OCI-LY3 (cell line): ENCODE results near the gene KCNAB3.

ENCODE experiments used
- H2AFZ ChIP-seq: fragments of 200-600, 300-600 bp; shearing (Covaris generic); 2 replicates; pipeline ENCODE4 v1.6.0; 2014; ENCODE audit warnings: antibody characterized with exemption, low read depth, low read length
- H3K27ac ChIP-seq: fragments of 200-600, 300-600 bp; sonication (generic); 2 replicates; pipeline ENCODE4 v1.5.1; 2014; ENCODE audit warnings: mild to moderate bottlenecking, low read length, moderate library complexity, mixed read lengths
- H3K27me3 ChIP-seq: fragments of 200-600, 300-600 bp; sonication (generic); 2 replicates; pipeline ENCODE4 v1.6.1; 2014; ENCODE audit warnings: low read depth, low read length, mixed read lengths
- H3K36me3 ChIP-seq: fragments of 200-600, 300-600 bp; sonication (generic); replicated peaks from 2 replicates; pipeline ENCODE3; 2014; ENCODE audit warnings: low read depth, low read length, mixed read lengths
- H3K4me1 ChIP-seq: fragments of 300-600, 200-600 bp; sonication (generic); 2 replicates; pipeline ENCODE4 v1.6.1; 2014; ENCODE audit warnings: low read length, mixed read lengths
- H3K4me2 ChIP-seq: fragments of 200-600, 300-600 bp; sonication (generic); 2 replicates; pipeline ENCODE4 v1.6.1; 2014; ENCODE audit warnings: low read length, mixed read lengths
- H3K4me3 ChIP-seq: fragments of 300-600, 200-600 bp; sonication (generic); 2 replicates; pipeline ENCODE4 v1.5.1; 2014; ENCODE audit warnings: antibody characterized with exemption, mild to moderate bottlenecking, low read length, moderate library complexity
- H3K79me2 ChIP-seq: fragments of 300-600, 200-600 bp; shearing (Covaris generic); 2 replicates; pipeline ENCODE4 v1.6.1; 2014; ENCODE audit warnings: mild to moderate bottlenecking, low read length, mixed read lengths
- H3K9ac ChIP-seq: fragments of 300-600, 200-600 bp; shearing (Covaris generic); 2 replicates; pipeline ENCODE4 v1.6.0; 2014; ENCODE audit warnings: mild to moderate bottlenecking, low read length, moderate library complexity
- H3K9me3 ChIP-seq: fragments of 200-600, 300-600 bp; shearing (Covaris generic); 2 replicates; pipeline ENCODE4 v1.6.1; 2014; ENCODE audit warnings: low read length, mixed read lengths; ENCODE audit not compliant: insufficient read depth
- H4K20me1 ChIP-seq: fragments of 200-600, 300-600 bp; sonication (generic); 2 replicates; pipeline ENCODE4 v1.6.1; 2016; ENCODE audit warnings: low read length, mixed read lengths; ENCODE audit not compliant: insufficient read depth
- EZH2phosphoT487 ChIP-seq: fragments of 200-600 bp; shearing (Covaris generic); IDR thresholded peaks from 2 replicates; pipeline ENCODE4 v1.6.1; 2018; ENCODE audit warnings: antibody characterized with exemption, mixed run types, low read depth
- TF ChIP-seq, protein P1 (sequence below): fragments of 200-600, 300-600 bp; sonication (generic); IDR thresholded peaks from 2 replicates; pipeline ENCODE4 v1.5.1; 2014; ENCODE audit warnings: antibody characterized with exemption, low read length, low read depth

The KCNAB3 gene

DNA sequence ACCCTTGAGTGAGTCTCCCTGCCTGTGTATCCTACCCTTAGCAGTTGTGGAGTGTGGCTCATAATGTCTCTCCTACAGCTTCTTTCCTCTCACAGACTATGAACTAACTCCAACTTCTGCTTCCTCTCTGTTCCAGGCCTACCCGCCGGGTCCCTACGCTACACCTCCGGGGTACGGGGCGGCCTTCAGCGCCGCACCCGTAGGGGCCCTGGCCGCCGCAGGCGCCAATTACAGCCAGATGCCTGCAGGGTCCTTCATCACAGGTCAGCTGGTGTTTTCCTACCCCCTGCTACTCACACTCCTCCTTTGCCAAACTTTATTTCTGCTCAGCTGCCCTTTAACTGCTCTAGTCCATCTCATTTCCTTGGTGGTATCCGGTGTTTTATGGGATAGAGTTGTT lies 18.9 kb downstream of the KCNAB3 start:
- peaks cover 7% of the 10 kb centered on the region; the same call in 1 of the 2 replicates for H3K4me1 ChIP-seq
- H3K9ac ChIP-seq: no peak overlapping the region
- no peak overlapping the region for H3K27ac ChIP-seq
- H3K4me3 ChIP-seq: no peak overlapping the region
- no peaks in the 10 kb centered on the region for H3K27me3 ChIP-seq
- H3K9me3 ChIP-seq: no peaks in the 10 kb centered on the region
- no peak overlapping the region for H2AFZ ChIP-seq
- H4K20me1 ChIP-seq: no peaks in the 10 kb centered on the region
- TF ChIP-seq EZH2phosphoT487: no peak
- TF ChIP-seq, protein P1, sequence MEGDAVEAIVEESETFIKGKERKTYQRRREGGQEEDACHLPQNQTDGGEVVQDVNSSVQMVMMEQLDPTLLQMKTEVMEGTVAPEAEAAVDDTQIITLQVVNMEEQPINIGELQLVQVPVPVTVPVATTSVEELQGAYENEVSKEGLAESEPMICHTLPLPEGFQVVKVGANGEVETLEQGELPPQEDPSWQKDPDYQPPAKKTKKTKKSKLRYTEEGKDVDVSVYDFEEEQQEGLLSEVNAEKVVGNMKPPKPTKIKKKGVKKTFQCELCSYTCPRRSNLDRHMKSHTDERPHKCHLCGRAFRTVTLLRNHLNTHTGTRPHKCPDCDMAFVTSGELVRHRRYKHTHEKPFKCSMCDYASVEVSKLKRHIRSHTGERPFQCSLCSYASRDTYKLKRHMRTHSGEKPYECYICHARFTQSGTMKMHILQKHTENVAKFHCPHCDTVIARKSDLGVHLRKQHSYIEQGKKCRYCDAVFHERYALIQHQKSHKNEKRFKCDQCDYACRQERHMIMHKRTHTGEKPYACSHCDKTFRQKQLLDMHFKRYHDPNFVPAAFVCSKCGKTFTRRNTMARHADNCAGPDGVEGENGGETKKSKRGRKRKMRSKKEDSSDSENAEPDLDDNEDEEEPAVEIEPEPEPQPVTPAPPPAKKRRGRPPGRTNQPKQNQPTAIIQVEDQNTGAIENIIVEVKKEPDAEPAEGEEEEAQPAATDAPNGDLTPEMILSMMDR: no peak
- H3K4me2 ChIP-seq: no peak overlapping the region
- peaks cover 2% of the 10 kb centered on the region for H3K36me3 ChIP-seq
- H3K79me2 ChIP-seq: no peaks in the 10 kb centered on the region

DNA sequence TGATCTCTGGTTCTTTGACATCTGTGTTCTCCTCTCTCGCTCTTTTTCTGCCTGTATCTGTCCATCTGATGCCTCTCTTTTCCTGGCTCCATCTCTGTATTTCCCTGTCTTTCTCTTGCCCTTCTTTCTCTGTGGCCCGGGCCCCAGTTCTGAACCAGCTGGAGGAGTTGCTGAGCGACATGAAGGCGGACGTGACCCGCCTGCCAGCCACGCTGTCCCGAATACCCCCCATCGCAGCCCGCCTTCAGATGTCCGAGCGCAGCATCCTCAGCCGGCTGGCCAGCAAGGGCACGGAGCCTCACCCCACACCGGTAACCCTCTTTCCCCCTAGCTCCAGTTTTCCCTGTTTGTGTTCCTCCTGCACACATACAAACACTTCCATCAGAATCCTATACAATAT lies 19.4 kb downstream of the KCNAB3 start:
- TF ChIP-seq, protein P1: no peak
- no peak for TF ChIP-seq EZH2phosphoT487
- no peak overlapping the region for H3K4me3 ChIP-seq
- H4K20me1 ChIP-seq: no peaks in the 10 kb centered on the region
- peaks cover 2% of the 10 kb centered on the region for H3K36me3 ChIP-seq
- H3K27me3 ChIP-seq: no peaks in the 10 kb centered on the region
- no peak overlapping the region for H3K27ac ChIP-seq
- H3K9me3 ChIP-seq: no peaks in the 10 kb centered on the region
- H2AFZ ChIP-seq: no peak overlapping the region
- H3K4me1 ChIP-seq: peaks cover 7% of the 10 kb centered on the region; the same call in 1 of the 2 replicates
- no peaks in the 10 kb centered on the region for H3K79me2 ChIP-seq
- no peak overlapping the region for H3K9ac ChIP-seq
- no peak overlapping the region for H3K4me2 ChIP-seq

GRCh38 chr17:7909089-7909488 lies 20.6 kb downstream of the KCNAB3 start:
- Histone ChIP-seq H3K36me3 (peaks cover 2% of the 10 kb centered on the region), H3K27ac (no peak overlapping the region), H3K4me3 (no peak overlapping the region), H2AFZ (no peak overlapping the region), H3K4me1 (no peaks in the 10 kb centered on the region; the same call in 1 of the 2 replicates), H3K4me2 (no peak overlapping the region), H4K20me1 (no peaks in the 10 kb centered on the region), H3K79me2 (no peaks in the 10 kb centered on the region), H3K9ac (no peak overlapping the region), H3K9me3 (no peaks in the 10 kb centered on the region), H3K27me3 (no peaks in the 10 kb centered on the region)
- TF ChIP-seq, protein P1: no peak
- TF ChIP-seq EZH2phosphoT487: no peak

GRCh38 chr17:7903154-7904103 lies 26.2 kb downstream of the KCNAB3 start:
- Histone ChIP-seq H3K36me3 (peaks cover 24% of the 10 kb centered on the region), H3K27me3 (no peaks in the 10 kb centered on the region), H3K4me1 (no peaks in the 10 kb centered on the region), H2AFZ (no peak overlapping the region), H3K9ac (no peak overlapping the region), H3K27ac (no peak overlapping the region), H4K20me1 (no peaks in the 10 kb centered on the region), H3K4me2 (no peak overlapping the region), H3K79me2 (no peaks in the 10 kb centered on the region), H3K9me3 (no peaks in the 10 kb centered on the region), H3K4me3 (no peak overlapping the region)
- TF ChIP-seq, protein P1: no peak
- no peak for TF ChIP-seq EZH2phosphoT487
